K562 (cell line): ENCODE results near the gene SETX. TPM values are rescaled to one million over a fixed set of nuclear protein-coding genes. Genes with fewer than 3 reads are reported as not detected.

ENCODE experiments used
- DIDO1 ChIP-seq: fragments of 450-650 bp; IDR thresholded peaks from 2 replicates; pipeline ENCODE4 v1.6.1; 2016; ENCODE audit warnings: low read depth, missing biosample characterization, missing genetic modification characterization
- E2F6 ChIP-seq, 2 experiments: IDR thresholded peaks; 2 replicates each; pipeline ENCODE4 v1.6.1; 2011; ENCODE audit warnings: borderline replicate concordance in 1 of 2, control low read depth in 1 of 2, low read depth in 1 of 2, low read length in 1 of 2, mild to moderate bottlenecking in 1 of 2, mixed read lengths in 1 of 2, moderate library complexity in 1 of 2; ENCODE audit not compliant: insufficient read depth in 1 of 2, insufficient read length in 1 of 2, poor library complexity in 1 of 2, severe bottlenecking in 1 of 2; ENCODE audit errors: extremely low read depth in 1 of 2
- NEUROD1 ChIP-seq: fragments of 150-350 bp; IDR thresholded peaks from 2 replicates; pipeline ENCODE4 v1.6.1; 2014; ENCODE audit warnings: borderline replicate concordance, low read length, low read depth; ENCODE audit not compliant: partially characterized antibody
- NR2C1 ChIP-seq, 2 experiments: fragments of 450-650 bp; IDR thresholded peaks; 2 replicates each; pipeline ENCODE4 v1.6.1; 2017; ENCODE audit warnings: mild to moderate bottlenecking in 2 of 2, antibody characterized with exemption in 1 of 2, inconsistent platforms in 1 of 2, missing compliant biosample characterization in 1 of 2, missing genetic modification characterization in 1 of 2
- SP2 ChIP-seq: IDR thresholded peaks from 2 replicates; pipeline ENCODE4 v1.6.1; 2011; ENCODE audit warnings: mild to moderate bottlenecking, low read depth, low read length, moderate library complexity; ENCODE audit not compliant: poor library complexity, severe bottlenecking; ENCODE audit errors: extremely low read depth
- TAL1 ChIP-seq: fragments of 450-650 bp; IDR thresholded peaks from 2 replicates; pipeline ENCODE4 v1.6.1; 2016; ENCODE audit warnings: mild to moderate bottlenecking
- ZC3H8 ChIP-seq: fragments of 450-650 bp; IDR thresholded peaks from 2 replicates; pipeline ENCODE4 v1.6.1; 2017
- polyA plus RNA-seq, 8 experiments: library from polyadenylated mRNA; depleted of rRNA in 4 of 8; stranded (reverse) in 5 of 8; unstranded in 3 of 8; fragments of >200 nt; fragmentation: Nextera tagmentation in 2 of 8; fragmentation: Illumina TruSeq in 1 of 8; extraction: Ambion mirVana in 2 of 8; extraction: Trizol in 1 of 8; gene quantifications; 2 replicates each; pipeline versions ENCODE4 v1.2.1 to v1.2.3, GENCODE V29; 2011 to 2014; ENCODE audit warnings: inconsistent platforms in 1 of 8, missing spikeins in 1 of 8
- total RNA-seq, 7 experiments: library from RNA; depleted of rRNA in 6 of 7; stranded (reverse); fragments of >200 nt in 6 of 7; fragmentation: Illumina TruSeq in 2 of 7; extraction: Trizol in 2 of 7; gene quantifications; 2 replicates each; pipeline versions ENCODE4 v1.2.1 to v1.2.3, GENCODE V29; 2011 to 2021; ENCODE audit warnings: low replicate concordance in 1 of 7
- TF ChIP-seq, protein P1 (sequence below): fragments of 250-450 bp; sonication (Bioruptor Pico); IDR thresholded peaks from 2 replicates; pipeline ENCODE4 v1.4.0; 2020; ENCODE audit warnings: mild to moderate bottlenecking, moderate library complexity

SETX gene
- total and polyA plus RNA-seq, 9 of the 15 experiments (the other 6 are each of a cell fraction or from before 2014, with no cell fraction given) = 8.7 to 45.7 (median 28.7) TPM

- TF ChIP-seq, protein P1, sequence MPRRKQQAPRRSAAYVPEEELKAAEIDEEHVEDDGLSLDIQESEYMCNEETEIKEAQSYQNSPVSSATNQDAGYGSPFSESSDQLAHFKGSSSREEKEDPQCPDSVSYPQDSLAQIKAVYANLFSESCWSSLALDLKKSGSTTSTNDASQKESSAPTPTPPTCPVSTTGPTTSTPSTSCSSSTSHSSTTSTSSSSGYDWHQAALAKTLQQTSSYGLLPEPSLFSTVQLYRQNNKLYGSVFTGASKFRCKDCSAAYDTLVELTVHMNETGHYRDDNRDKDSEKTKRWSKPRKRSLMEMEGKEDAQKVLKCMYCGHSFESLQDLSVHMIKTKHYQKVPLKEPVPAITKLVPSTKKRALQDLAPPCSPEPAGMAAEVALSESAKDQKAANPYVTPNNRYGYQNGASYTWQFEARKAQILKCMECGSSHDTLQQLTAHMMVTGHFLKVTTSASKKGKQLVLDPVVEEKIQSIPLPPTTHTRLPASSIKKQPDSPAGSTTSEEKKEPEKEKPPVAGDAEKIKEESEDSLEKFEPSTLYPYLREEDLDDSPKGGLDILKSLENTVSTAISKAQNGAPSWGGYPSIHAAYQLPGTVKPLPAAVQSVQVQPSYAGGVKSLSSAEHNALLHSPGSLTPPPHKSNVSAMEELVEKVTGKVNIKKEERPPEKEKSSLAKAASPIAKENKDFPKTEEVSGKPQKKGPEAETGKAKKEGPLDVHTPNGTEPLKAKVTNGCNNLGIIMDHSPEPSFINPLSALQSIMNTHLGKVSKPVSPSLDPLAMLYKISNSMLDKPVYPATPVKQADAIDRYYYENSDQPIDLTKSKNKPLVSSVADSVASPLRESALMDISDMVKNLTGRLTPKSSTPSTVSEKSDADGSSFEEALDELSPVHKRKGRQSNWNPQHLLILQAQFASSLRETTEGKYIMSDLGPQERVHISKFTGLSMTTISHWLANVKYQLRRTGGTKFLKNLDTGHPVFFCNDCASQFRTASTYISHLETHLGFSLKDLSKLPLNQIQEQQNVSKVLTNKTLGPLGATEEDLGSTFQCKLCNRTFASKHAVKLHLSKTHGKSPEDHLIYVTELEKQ (CRISPR knock-in tag) = no peak
- TF ChIP-seq TAL1 (no peak), SP2 (no peak), DIDO1 (tag) (no peak), NEUROD1 (no peak), NR2C1 (IDR thresholded peaks at IDR 0.05) (no peak), NR2C1 (tag; IDR thresholded peaks at IDR 0.05) (no peak), E2F6 (IDR thresholded peaks at IDR 0.05; ENCODE audit: borderline replicate concordance in 1 of 2, extremely low read depth in 1 of 2, insufficient read depth in 1 of 2, insufficient read length in 1 of 2, low read depth in 1 of 2, low read length in 1 of 2, poor library complexity in 1 of 2, severe bottlenecking in 1 of 2) (no peak), ZC3H8 (no peak)
Observed at GRCh38 chr9:132383462-132383883, 28.7 kb upstream of the SETX start (continued).
